Endothelial cell of umbilical vein (primary cell): ENCODE data around the gene MED23.

Experiments
- EZH2 ChIP-seq: IDR thresholded peaks from 2 replicates; pipeline ENCODE4 v1.6.1; 2012; ENCODE audit warnings: borderline replicate concordance, low read depth, mild to moderate bottlenecking, moderate library complexity, low read length, inconsistent platforms; ENCODE audit not compliant: severe bottlenecking
- POLR2A ChIP-seq: IDR thresholded peaks from 2 replicates; pipeline ENCODE4 v1.6.1; 2012; ENCODE audit warnings: low read depth, mild to moderate bottlenecking, control low read depth, low read length
- TF ChIP-seq, protein P1 (sequence below), 2 donors: IDR thresholded peaks; 1 replicate in 1 of 2; 2 replicates in 1 of 2; pipeline ENCODE4 v1.5.1; 2011; ENCODE audit warnings: low read length in 2 of 2, mild to moderate bottlenecking in 2 of 2, moderate library complexity in 2 of 2, control low read depth in 1 of 2, inconsistent platforms in 1 of 2, low read depth in 1 of 2; ENCODE audit not compliant: insufficient read depth in 1 of 2; ENCODE audit errors: extremely low read depth in 1 of 2

DNA sequence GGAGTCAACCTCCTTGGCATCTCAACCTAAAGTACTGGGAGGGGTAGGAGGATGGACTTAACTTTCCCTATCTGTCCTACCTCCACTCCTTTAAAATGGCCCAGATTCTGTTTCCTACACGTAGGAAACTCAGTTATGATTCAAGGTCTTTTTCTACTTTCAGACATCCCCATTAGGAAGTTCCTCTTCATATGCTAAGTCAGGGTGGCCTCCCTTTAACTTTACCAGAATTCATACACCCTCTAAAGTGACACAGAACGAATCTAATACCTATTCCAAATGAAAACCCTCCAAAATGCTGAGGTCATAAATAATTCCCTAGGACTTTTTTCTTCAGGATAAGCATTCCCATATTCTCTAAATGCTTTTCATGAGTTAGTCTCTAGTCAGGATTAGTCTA, 39.4 kb downstream of the MED23 start:
- no peak for TF ChIP-seq EZH2
- TF ChIP-seq, protein P1, sequence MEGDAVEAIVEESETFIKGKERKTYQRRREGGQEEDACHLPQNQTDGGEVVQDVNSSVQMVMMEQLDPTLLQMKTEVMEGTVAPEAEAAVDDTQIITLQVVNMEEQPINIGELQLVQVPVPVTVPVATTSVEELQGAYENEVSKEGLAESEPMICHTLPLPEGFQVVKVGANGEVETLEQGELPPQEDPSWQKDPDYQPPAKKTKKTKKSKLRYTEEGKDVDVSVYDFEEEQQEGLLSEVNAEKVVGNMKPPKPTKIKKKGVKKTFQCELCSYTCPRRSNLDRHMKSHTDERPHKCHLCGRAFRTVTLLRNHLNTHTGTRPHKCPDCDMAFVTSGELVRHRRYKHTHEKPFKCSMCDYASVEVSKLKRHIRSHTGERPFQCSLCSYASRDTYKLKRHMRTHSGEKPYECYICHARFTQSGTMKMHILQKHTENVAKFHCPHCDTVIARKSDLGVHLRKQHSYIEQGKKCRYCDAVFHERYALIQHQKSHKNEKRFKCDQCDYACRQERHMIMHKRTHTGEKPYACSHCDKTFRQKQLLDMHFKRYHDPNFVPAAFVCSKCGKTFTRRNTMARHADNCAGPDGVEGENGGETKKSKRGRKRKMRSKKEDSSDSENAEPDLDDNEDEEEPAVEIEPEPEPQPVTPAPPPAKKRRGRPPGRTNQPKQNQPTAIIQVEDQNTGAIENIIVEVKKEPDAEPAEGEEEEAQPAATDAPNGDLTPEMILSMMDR (IDR thresholded peaks at IDR 0.05; ENCODE audit: extremely low read depth in 1 of 2, insufficient read depth in 1 of 2, low read depth in 1 of 2, low read length in 2 of 2): no peak
- no peak for TF ChIP-seq POLR2A
